ENCODE measurements around the gene NMBR. TPM values are rescaled to one million over a fixed set of nuclear protein-coding genes. Genes with fewer than 3 reads are reported as not detected.
"Not testable (repeated sequence)": the region's sequence is repeated elsewhere in the genome, so short reads cannot be mapped to it uniquely, and the experiment has no call there.

The NMBR gene
- polyA plus RNA-seq (ENCODE audit: insufficient read length in 4 of 4), result under 1 TPM; 0.29 to 0.33 (median 0.32) TPM

GRCh38 chr6:142146828-142147662, at the start of gene NMBR, which contains the start of gene VTA1:
TSS of gene NMBR (minus strand) at chr6:142147122. CDS start at chr6:142088658, 58,464 bp downstream.
TSS of gene VTA1 (plus strand) at chr6:142147263. CDS start at chr6:142147288, 25 bp downstream.
- peak; percentile 96 to 99 (median 97) for DNase-seq (ENCODE audit: low read depth in 4 of 4, low spot score in 3 of 4)

DNA sequence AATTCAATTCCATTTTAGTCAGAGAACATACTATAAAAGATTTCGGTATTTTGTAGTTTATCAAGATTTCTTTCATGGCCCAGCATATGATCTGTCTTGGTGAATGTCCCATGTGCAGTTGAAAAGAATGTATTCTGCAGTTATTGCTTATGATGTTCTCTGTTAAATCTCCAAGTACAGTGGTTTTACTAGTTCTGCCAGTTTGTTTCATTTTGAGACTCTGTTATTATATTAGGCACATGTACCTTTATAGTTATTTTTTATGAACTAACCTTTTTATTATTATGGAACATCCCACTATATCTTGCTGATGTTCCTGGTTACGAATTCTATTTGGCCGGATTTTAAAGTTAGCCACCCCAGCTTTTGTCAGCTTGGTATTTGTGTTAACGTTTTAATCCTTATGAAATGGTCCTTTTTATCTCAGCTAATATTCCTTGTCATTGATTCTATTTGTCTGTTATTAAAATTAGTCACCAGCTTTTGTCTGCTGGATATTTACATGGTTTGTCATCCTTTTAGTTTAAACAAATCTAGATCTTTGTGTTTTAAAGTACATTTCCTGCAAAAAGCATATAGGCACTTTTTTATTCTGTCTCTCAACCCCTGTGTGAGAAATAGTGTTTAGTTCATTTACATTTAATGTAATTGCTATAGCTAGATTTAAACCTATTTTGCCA, 49.1 kb upstream of the NMBR start:
- DNase-seq (ENCODE audit: low read depth in 4 of 4, low spot score in 3 of 4), result no peak

DNA sequence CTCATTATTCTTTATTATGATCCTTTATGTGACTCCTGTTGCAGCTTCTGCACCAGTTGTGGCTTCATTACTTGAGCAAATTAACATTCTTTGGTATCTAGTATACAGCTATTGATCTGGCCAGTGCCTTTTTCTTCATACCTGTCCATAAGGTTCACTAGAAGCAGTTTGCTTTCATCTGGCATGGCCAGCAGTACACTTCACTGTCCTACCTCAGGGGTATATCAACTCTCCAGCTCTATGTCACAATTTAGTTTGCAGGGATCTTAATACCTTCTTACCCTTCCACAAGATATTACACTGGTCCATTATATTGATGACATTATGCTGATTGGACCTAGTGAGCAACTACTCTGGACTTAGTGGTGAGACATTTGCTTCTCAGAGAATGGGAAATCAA, 46.7 kb upstream of the NMBR start:
- no peak for DNase-seq (ENCODE audit: low read depth in 4 of 4, low spot score in 3 of 4)

DNA sequence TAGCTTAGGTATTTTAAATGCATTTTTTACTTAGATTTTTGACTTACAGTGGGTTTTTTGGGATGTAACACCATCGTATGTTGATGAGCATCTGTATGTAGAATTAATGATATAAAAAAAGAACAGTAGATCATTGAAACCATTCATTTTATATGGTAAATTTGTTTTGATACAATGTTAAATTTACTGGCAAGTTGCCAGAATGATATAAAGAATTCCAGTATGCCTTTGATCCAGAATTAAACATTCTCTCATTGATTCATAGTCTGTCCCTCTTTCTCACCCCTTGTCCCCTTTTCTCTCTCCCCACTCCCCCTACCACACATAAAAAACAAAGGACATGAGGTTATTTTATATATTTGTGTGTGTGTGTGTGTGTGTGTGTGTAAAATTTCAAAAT, 45.4 kb upstream of the NMBR start:
- no peak for DNase-seq (ENCODE audit: low read depth in 4 of 4, low spot score in 3 of 4)

DNA sequence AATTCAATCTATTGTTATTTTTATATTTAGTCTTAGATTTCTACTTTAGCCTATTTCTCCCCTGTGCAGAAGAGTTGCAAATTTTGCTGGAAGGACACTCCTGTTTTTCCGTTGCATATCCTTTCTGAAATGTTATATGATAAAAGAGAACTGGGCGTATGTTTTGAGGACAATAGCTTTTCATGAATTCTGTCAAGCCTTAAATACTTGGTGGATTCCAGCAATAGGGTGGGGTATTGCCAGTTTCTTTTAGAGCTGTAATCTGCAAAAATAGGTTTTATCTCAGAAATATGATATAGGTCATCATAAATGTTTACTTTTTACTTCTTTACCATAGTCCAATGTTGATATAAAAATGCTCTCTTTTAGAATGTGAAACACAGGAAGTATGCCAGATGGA, 42.1 kb upstream of the NMBR start:
- DNase-seq (ENCODE audit: low read depth in 4 of 4, low spot score in 3 of 4), result no peak

- not testable (repeated sequence) for DNase-seq (ENCODE audit: low read depth in 4 of 4, low spot score in 3 of 4)
Measured at GRCh38 chr6:142188341-142188740, 41.4 kb upstream of the NMBR start.

DNA sequence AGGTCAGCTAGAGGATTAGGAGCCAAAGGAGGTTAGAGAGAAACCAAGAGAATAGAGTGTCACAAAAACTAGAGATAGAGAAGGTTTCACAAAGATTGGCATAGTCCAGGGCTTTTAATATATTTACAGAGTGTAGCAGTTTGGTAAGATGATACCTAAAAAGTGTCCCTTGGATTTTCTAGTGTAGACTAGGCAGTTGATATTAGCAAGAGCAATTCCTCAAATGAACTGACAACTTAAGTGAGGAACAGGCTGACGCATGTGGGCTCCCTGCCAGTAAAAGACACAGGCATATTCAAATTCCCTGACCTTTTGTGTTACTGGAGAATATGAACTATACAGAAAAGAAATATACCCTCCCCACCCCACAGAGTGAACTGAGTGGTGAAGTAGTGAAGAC, 40.3 kb upstream of the NMBR start:
- no peak for DNase-seq (ENCODE audit: low read depth in 4 of 4, low spot score in 3 of 4)

DNA sequence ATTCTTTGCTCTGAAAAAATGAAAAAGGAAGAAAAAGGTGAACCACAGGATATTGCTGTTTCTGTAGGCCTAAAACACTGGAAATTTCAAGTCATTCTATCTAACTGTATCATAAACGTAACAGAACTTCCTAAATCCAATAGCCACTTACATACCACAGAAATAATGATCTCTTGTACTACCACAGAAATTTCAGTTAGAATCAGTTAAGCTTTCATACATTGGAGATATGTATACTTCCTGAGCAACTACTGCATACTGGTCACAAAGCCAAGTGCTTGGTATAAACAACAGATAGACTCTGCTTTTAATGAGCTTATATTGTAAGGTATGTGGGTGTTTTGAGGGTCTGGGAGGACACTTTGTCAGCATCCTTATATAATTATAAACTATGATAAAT, 38.7 kb upstream of the NMBR start:
- DNase-seq (ENCODE audit: low read depth in 4 of 4, low spot score in 3 of 4), result no peak

DNA sequence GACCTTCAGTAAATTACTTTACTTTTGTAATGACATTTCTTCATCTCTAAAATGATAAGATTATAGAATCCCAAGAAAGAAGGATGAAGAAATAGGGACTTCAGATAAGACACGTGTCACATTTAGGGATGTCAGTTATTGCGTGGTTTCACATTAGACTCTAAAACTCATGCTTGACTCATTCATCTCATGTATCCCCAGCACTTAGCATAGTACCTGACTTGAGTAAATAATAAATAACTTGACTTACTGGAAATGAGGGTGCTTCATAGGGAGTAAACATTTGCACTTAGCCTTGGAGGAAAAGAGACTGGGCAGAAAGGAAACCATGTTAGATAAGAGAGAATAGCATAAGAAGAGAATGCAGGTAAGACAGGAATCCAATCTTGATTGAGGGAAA, 37.4 kb upstream of the NMBR start:
- no peak for DNase-seq (ENCODE audit: low read depth in 4 of 4, low spot score in 3 of 4)

DNA sequence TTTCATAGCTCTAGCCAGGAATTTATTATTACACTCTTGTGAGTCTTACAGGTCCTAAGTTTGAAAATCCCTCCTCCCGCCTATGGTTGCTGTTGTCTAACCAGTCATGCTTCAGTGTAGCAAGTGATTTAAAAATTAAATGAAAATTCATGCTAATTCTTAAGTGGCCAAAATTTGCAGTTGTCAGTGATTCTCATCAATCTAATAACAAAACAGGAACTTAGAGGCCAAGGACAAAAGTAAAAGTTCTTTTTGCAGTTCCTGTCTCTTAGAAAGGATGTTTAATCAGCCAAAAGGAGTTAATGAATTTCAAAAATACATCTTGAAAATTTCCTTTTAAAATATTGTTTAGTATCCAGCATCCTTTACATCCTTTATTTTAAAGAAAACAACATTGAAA, 36.4 kb upstream of the NMBR start:
- no peak for DNase-seq (ENCODE audit: low read depth in 4 of 4, low spot score in 3 of 4)

GRCh38 chr6:142182004-142182403, 35.1 kb upstream of the NMBR start:
- no peak for DNase-seq (ENCODE audit: low read depth in 4 of 4, low spot score in 3 of 4)

DNA sequence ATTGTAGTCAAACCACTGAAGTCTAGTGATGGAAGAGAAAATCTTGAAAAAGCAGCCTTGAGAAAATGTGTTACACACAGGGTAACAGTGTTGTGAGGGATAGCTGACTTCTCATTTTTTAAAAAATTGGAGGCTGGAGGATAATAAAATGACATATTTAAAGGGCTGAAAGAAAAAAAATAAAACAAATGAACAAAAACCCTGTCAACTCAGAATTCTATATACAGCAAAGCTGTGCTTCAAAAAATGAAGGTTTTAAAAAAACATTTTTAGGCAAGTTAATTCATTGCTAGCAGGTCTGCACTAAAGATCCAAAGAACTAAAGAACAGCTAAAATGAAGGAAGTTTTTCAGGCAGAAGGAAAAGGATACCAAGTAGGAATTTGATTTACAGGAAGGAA, 31.2 kb upstream of the NMBR start:
- DNase-seq (ENCODE audit: low read depth in 4 of 4, low spot score in 3 of 4), result no peak

DNA sequence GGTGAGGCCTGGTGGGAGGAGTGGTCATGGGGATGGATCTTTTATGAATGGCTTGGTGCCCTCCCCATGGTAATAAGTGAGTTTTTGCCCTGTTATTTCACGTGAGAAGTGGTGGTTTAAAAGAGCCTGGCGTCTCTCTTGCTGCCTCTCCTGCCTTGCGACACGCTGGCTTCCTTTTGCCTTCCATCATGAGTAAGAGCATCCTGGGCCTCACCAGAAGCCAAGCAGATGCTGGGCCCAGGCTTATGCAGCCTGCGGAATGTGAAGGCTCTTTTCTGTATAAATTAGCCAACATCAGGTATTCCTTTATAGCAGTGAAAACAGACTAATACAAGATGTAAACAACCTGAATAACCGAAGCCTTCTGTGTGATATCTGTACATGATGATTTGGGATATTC, 27.8 kb upstream of the NMBR start:
- no peak for DNase-seq (ENCODE audit: low read depth in 4 of 4, low spot score in 3 of 4)

GRCh38 chr6:142173980-142174379, 27.1 kb upstream of the NMBR start:
- DNase-seq (ENCODE audit: low read depth in 4 of 4, low spot score in 3 of 4), result no peak

- DNase-seq (ENCODE audit: low read depth in 4 of 4, low spot score in 3 of 4), result no peak
Measured at GRCh38 chr6:142172758-142173157, 25.8 kb upstream of the NMBR start.

DNA sequence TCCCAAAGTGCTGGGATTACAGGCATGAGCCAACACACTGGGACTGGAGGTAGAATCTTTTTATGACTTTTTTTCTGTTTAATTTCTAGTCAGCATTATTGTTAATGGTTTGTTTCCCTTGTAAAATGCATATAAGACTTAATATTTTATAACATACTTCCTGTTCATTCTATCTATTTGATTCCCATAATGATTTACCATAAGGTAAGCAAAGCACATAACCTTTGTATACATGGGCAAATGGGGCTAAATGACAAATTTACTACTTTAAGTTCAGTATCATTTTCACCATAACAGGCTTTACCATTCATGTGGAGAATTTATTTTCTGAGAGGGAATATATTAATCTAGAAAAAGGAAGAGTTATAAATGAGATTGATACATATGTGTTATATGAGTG, 24.4 kb upstream of the NMBR start:
- DNase-seq (ENCODE audit: low read depth in 4 of 4, low spot score in 3 of 4), result no peak

DNA sequence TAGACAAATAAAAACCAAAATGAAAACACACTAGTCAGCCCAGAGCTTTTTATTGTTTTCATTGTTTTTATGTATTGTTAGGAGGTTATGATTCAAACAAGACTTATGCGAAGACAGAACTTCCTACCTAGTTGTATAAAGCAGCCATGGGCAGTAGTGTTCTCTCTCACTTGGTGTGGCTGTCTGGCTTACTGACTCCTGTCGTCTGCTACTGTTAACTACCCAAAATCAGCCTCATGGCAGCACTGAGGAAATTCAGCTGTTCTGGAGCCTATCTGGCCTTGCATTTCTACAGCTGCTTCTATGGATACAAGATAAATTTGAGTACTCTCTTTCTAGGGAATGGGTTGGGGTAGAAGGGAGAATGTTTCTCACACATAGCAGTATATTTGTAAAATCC, 20.6 kb upstream of the NMBR start:
- DNase-seq (ENCODE audit: low read depth in 4 of 4, low spot score in 3 of 4), result no peak

DNA sequence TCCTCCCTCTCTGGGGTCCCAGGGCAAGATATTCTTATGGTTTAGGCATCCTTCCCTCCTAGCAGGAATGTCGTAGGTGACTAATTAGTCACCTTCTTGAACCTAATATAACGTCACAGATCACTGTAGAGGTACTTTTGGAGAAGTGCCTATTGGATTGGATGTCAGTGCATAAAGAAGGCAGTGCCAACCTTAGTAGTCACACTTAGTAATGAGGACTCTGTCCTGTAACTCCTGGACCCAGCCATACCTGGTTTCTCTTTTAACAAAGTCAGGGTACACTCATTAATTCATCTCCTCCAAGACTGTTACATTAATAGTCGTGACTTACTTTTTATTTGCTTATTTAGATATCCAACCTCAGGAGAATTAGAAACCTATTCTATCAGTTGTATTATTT, 20.1 kb upstream of the NMBR start:
- no peak for DNase-seq (ENCODE audit: low read depth in 4 of 4, low spot score in 3 of 4)

DNA sequence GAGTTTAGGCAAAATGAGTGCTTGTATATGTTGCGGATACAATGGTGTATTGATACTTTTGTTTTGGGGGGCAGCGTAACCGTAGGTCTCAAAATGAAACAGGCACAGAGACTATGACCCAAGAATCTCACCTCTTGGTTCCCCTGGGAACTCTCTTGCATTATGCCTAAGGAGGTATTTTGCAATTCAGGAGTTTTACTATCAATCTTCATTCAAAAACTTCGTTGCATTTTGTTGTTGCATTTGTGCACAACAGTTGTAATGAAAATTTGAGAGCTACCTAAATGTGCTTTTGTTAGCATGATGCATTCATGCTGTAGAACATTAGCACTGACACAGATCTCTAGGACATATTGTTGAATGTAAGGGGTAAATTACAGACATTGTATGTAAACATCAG, 18.3 kb upstream of the NMBR start:
- no peak for DNase-seq (ENCODE audit: low read depth in 4 of 4, low spot score in 3 of 4)

DNA sequence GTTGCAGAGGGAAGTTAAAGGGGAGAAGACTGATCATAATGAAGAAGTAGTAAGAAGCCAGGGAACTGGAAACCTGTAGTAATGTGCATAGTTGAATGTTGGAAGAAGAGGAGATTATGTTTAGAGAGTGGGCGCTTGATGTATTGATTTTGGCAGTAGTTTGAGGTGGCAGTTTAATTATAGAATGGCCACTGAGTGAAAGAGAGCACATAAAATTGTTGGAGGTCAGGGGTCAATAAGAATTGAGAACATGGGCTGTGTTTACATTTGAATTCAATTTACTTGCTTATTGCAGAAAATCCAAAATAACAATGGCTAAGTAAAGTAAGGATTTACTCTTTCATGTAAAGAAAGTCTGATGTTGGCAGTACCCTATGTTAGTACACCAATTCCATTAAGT, 15.9 kb upstream of the NMBR start:
- no peak for DNase-seq (ENCODE audit: low read depth in 4 of 4, low spot score in 3 of 4)

- DNase-seq (ENCODE audit: low read depth in 4 of 4, low spot score in 3 of 4), result not testable (repeated sequence)
Measured at GRCh38 chr6:142156758-142157068, 9.8 kb upstream of the NMBR start.

Data from left renal pelvis (tissue), 4 donors.